Fibroblast of lung (primary cell): ENCODE data around the gene FAM174A.

Experiments
- EZH2 ChIP-seq: IDR thresholded peaks from 2 replicates; pipeline ENCODE4 v1.5.1; 2012; ENCODE audit warnings: low read length, control low read depth, mild to moderate bottlenecking; ENCODE audit errors: missing control alignments
- TF ChIP-seq, protein P1 (sequence below), 2 donors: IDR thresholded peaks in 1 of 2; conservative IDR thresholded peaks in 1 of 2; 1 replicate in 1 of 2; 2 replicates in 1 of 2; pipeline ENCODE4 v1.5.1; 2011 to 2012; ENCODE audit warnings: low read length in 2 of 2, control low read depth in 1 of 2, inconsistent platforms in 1 of 2, low read depth in 1 of 2, mild to moderate bottlenecking in 1 of 2

DNA sequence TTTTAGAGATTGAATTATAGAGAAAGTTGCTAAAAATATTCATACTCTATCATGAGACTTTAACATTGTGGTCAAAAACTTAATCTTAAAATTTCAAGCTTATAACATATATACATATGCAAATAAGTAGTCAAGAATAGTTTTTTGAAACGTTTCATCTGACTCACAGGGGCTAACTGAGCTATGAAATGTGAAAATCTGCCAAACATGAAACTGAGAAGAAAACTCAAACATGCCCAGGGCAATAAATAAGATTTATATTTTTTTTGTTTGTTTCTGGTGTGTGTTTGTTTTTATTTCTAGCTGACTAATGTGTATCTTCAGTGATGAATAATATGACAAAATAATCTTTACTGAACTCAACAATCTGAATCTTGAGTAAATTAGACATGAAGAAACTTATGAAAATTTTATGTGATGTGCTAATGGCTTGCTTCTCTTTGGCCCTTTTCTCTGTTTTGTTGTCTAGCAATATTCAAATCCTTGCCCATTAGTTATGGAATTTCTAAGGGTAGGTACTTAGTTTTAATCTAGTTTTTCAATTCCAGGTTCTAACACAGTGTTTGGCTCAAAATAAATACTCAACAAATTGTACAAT is 99.9 kb downstream of the FAM174A start:
- TF ChIP-seq, protein P1, sequence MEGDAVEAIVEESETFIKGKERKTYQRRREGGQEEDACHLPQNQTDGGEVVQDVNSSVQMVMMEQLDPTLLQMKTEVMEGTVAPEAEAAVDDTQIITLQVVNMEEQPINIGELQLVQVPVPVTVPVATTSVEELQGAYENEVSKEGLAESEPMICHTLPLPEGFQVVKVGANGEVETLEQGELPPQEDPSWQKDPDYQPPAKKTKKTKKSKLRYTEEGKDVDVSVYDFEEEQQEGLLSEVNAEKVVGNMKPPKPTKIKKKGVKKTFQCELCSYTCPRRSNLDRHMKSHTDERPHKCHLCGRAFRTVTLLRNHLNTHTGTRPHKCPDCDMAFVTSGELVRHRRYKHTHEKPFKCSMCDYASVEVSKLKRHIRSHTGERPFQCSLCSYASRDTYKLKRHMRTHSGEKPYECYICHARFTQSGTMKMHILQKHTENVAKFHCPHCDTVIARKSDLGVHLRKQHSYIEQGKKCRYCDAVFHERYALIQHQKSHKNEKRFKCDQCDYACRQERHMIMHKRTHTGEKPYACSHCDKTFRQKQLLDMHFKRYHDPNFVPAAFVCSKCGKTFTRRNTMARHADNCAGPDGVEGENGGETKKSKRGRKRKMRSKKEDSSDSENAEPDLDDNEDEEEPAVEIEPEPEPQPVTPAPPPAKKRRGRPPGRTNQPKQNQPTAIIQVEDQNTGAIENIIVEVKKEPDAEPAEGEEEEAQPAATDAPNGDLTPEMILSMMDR (conservative IDR thresholded peaks at IDR 0.05 in 1 of 2, IDR thresholded peaks at IDR 0.05 in 1 of 2; ENCODE audit: low read depth in 1 of 2, low read length in 2 of 2), result no peak
- TF ChIP-seq EZH2, result no peak
